ENCODE measurements around the gene AUNIP. TPM values are rescaled to one million over a fixed set of nuclear protein-coding genes. Genes with fewer than 3 reads are reported as not detected.

Gene AUNIP
- total and polyA plus RNA-seq, 2 experiments from 2014 or later: 20.9 to 21.9 TPM

DNA sequence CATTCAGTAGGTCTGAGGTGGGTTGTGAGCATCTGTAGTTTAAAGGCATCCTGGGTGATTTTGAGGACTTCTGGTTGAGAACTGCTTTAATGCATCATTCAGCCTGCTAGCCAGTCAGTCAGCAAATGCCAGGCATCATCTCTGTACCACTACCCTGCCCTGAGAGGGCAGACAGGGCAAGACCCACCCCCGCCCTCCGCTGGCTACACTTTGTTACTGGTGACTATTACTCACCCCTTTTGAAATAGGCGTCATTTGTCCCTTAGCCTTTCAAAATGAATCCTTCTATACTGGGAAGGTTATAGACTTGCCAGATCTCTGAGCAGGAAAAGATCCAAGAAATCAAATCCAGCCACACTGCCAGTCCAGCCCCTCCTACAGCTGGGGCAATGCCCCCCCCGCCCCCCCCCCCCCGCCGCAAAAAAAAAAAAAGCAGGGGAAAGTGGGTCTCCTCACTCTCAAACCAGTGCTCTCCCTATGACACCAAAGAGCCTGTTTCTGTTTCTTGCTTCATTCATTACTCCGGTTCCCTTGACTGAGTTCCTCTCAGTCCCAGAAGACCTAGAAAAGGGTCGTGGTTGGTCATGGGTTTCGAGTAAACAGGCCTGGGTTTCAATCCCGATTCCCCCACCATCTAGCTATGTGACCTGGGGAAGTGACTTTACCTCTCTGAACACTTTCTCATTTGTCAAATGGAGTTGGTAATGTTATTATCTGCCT, 54.9 kb downstream of the AUNIP start (continued):
- TF ChIP-seq, protein P1, sequence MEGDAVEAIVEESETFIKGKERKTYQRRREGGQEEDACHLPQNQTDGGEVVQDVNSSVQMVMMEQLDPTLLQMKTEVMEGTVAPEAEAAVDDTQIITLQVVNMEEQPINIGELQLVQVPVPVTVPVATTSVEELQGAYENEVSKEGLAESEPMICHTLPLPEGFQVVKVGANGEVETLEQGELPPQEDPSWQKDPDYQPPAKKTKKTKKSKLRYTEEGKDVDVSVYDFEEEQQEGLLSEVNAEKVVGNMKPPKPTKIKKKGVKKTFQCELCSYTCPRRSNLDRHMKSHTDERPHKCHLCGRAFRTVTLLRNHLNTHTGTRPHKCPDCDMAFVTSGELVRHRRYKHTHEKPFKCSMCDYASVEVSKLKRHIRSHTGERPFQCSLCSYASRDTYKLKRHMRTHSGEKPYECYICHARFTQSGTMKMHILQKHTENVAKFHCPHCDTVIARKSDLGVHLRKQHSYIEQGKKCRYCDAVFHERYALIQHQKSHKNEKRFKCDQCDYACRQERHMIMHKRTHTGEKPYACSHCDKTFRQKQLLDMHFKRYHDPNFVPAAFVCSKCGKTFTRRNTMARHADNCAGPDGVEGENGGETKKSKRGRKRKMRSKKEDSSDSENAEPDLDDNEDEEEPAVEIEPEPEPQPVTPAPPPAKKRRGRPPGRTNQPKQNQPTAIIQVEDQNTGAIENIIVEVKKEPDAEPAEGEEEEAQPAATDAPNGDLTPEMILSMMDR (conservative IDR thresholded peaks at IDR 0.05; ENCODE audit: low read depth in 2 of 2): peak in 1 of 2 experiments; percentile 26; a peak in 2 of 4 replicates
- TF ChIP-seq CREB1 (CRISPR knock-in tag; IDR thresholded peaks at IDR 0.05; ENCODE audit: low read depth) (no peak), JUNB (IDR thresholded peaks at IDR 0.05; ENCODE audit: unreplicated experiment) (no peak), ZNF114 (CRISPR knock-in tag; IDR thresholded peaks at IDR 0.05) (no peak), EZH2phosphoT487 (IDR thresholded peaks at IDR 0.05; ENCODE audit: unreplicated experiment) (no peak), STAT1 (IDR thresholded peaks at IDR 0.05; ENCODE audit: unreplicated experiment) (no peak)

DNA sequence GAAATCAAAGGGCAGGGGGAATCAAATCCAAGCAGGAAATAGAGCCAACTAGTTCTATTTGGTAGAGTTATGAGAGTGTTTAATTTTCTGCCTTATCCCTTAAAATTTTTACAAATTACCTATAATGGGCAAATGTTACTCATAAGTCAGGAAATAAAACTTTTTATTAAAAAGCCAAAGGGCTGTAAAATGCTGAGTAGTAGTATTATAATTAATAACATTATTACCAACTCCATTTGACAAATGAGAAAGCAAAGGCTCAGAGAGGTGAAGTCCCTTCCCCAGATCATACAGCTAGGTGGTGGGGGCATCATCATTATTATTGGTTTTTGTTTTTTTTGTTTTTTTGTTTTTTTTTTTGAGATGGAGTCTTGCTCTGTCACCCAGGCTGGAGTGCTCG, 55.9 kb downstream of the AUNIP start:
- no peak overlapping the region for H3K4me2 ChIP-seq
- no peaks in the 10 kb centered on the region for H3K9me2 ChIP-seq (ENCODE audit: insufficient read depth)
- no peaks in the 10 kb centered on the region for H3K9me3 Mint-ChIP-seq
- peaks cover 23% of the 10 kb centered on the region for H3K4me1 Mint-ChIP-seq
- H3K36me3 Mint-ChIP-seq (ENCODE audit: low read depth): peaks cover 20% of the 10 kb centered on the region
- no peak overlapping the region for H3K27ac ChIP-seq (ENCODE audit: low read depth)
- H3F3A ChIP-seq (replicated peaks; ENCODE audit: low read depth): peaks cover 4% of the 10 kb centered on the region; the same call in 1 of the 2 replicates
- peaks cover 3% of the 10 kb centered on the region; the same call in 1 of the 2 replicates for H4K20me1 ChIP-seq (replicated peaks; ENCODE audit: insufficient read depth)
- DNase-seq (ENCODE audit: low spot score): no peak
- no peak overlapping the region for H3K27ac Mint-ChIP-seq
- H3K27me3 ChIP-seq (ENCODE audit: insufficient read depth): no peaks in the 10 kb centered on the region
- no peak overlapping the region for H3K4me3 Mint-ChIP-seq
- H3K4me1 ChIP-seq (ENCODE audit: insufficient read depth): peaks cover 5% of the 10 kb centered on the region
- no peak overlapping the region for H2AFZ ChIP-seq
- peaks cover 7% of the 10 kb centered on the region; the same call in 1 of the 2 replicates for H3K79me2 ChIP-seq (replicated peaks; ENCODE audit: insufficient read depth)
- H3K36me3 ChIP-seq (ENCODE audit: insufficient read depth): no peaks in the 10 kb centered on the region
- peaks cover 3% of the 10 kb centered on the region for H3K27me3 Mint-ChIP-seq (ENCODE audit: insufficient read depth, low read depth, poor library complexity)
- no peak for ATAC-seq
- H3K4me3 ChIP-seq: no peak overlapping the region
- TF ChIP-seq NANOG (IDR thresholded peaks at IDR 0.05; ENCODE audit: borderline replicate concordance) (no peak), ZNF114 (CRISPR knock-in tag; IDR thresholded peaks at IDR 0.05) (no peak), JUNB (IDR thresholded peaks at IDR 0.05; ENCODE audit: unreplicated experiment) (no peak), STAT1 (IDR thresholded peaks at IDR 0.05; ENCODE audit: unreplicated experiment) (no peak), POLR2AphosphoS5 (IDR thresholded peaks at IDR 0.05; ENCODE audit: low read depth) (no peak), ZNF331 (CRISPR knock-in tag; IDR thresholded peaks at IDR 0.05; ENCODE audit: low read depth) (no peak)
- TF ChIP-seq, protein P2, sequence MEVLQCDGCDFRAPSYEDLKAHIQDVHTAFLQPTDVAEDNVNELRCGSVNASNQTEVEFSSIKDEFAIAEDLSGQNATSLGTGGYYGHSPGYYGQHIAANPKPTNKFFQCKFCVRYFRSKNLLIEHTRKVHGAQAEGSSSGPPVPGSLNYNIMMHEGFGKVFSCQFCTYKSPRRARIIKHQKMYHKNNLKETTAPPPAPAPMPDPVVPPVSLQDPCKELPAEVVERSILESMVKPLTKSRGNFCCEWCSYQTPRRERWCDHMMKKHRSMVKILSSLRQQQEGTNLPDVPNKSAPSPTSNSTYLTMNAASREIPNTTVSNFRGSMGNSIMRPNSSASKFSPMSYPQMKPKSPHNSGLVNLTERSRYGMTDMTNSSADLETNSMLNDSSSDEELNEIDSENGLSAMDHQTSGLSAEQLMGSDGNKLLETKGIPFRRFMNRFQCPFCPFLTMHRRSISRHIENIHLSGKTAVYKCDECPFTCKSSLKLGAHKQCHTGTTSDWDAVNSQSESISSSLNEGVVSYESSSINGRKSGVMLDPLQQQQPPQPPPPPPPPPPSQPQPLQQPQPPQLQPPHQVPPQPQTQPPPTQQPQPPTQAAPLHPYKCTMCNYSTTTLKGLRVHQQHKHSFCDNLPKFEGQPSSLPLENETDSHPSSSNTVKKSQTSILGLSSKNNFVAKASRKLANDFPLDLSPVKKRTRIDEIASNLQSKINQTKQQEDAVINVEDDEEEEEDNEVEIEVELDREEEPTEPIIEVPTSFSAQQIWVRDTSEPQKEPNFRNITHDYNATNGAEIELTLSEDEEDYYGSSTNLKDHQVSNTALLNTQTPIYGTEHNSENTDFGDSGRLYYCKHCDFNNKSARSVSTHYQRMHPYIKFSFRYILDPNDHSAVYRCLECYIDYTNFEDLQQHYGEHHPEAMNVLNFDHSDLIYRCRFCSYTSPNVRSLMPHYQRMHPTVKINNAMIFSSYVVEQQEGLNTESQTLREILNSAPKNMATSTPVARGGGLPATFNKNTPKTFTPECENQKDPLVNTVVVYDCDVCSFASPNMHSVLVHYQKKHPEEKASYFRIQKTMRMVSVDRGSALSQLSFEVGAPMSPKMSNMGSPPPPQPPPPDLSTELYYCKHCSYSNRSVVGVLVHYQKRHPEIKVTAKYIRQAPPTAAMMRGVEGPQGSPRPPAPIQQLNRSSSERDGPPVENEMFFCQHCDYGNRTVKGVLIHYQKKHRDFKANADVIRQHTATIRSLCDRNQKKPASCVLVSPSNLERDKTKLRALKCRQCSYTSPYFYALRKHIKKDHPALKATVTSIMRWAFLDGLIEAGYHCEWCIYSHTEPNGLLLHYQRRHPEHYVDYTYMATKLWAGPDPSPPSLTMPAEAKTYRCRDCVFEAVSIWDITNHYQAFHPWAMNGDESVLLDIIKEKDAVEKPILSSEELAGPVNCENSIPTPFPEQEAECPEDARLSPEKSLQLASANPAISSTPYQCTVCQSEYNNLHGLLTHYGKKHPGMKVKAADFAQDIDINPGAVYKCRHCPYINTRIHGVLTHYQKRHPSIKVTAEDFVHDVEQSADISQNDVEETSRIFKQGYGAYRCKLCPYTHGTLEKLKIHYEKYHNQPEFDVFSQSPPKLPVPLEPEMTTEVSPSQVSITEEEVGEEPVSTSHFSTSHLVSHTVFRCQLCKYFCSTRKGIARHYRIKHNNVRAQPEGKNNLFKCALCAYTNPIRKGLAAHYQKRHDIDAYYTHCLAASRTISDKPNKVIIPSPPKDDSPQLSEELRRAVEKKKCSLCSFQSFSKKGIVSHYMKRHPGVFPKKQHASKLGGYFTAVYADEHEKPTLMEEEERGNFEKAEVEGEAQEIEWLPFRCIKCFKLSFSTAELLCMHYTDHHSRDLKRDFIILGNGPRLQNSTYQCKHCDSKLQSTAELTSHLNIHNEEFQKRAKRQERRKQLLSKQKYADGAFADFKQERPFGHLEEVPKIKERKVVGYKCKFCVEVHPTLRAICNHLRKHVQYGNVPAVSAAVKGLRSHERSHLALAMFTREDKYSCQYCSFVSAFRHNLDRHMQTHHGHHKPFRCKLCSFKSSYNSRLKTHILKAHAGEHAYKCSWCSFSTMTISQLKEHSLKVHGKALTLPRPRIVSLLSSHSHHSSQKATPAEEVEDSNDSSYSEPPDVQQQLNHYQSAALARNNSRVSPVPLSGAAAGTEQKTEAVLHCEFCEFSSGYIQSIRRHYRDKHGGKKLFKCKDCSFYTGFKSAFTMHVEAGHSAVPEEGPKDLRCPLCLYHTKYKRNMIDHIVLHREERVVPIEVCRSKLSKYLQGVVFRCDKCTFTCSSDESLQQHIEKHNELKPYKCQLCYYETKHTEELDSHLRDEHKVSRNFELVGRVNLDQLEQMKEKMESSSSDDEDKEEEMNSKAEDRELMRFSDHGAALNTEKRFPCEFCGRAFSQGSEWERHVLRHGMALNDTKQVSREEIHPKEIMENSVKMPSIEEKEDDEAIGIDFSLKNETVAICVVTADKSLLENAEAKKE (CRISPR knock-in tag; IDR thresholded peaks at IDR 0.05): no peak
- TF ChIP-seq, protein P3, sequence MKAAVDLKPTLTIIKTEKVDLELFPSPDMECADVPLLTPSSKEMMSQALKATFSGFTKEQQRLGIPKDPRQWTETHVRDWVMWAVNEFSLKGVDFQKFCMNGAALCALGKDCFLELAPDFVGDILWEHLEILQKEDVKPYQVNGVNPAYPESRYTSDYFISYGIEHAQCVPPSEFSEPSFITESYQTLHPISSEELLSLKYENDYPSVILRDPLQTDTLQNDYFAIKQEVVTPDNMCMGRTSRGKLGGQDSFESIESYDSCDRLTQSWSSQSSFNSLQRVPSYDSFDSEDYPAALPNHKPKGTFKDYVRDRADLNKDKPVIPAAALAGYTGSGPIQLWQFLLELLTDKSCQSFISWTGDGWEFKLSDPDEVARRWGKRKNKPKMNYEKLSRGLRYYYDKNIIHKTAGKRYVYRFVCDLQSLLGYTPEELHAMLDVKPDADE (IDR thresholded peaks at IDR 0.05): no peak
- TF ChIP-seq, protein P4, sequence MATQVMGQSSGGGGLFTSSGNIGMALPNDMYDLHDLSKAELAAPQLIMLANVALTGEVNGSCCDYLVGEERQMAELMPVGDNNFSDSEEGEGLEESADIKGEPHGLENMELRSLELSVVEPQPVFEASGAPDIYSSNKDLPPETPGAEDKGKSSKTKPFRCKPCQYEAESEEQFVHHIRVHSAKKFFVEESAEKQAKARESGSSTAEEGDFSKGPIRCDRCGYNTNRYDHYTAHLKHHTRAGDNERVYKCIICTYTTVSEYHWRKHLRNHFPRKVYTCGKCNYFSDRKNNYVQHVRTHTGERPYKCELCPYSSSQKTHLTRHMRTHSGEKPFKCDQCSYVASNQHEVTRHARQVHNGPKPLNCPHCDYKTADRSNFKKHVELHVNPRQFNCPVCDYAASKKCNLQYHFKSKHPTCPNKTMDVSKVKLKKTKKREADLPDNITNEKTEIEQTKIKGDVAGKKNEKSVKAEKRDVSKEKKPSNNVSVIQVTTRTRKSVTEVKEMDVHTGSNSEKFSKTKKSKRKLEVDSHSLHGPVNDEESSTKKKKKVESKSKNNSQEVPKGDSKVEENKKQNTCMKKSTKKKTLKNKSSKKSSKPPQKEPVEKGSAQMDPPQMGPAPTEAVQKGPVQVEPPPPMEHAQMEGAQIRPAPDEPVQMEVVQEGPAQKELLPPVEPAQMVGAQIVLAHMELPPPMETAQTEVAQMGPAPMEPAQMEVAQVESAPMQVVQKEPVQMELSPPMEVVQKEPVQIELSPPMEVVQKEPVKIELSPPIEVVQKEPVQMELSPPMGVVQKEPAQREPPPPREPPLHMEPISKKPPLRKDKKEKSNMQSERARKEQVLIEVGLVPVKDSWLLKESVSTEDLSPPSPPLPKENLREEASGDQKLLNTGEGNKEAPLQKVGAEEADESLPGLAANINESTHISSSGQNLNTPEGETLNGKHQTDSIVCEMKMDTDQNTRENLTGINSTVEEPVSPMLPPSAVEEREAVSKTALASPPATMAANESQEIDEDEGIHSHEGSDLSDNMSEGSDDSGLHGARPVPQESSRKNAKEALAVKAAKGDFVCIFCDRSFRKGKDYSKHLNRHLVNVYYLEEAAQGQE (IDR thresholded peaks at IDR 0.05; ENCODE audit: unreplicated experiment): no peak

Data from GM23338 (cell line).